Fibroblast of skin of left quadriceps (primary cell): ENCODE data around the gene RPL29.

Source experiments
- DNase-seq, 2 experiments: peaks; one replicate each; pipeline ENCODE4 v3.0.0-alpha.2; 2013; ENCODE audit warnings: low read depth in 2 of 2

Gene RPL29

DNA sequence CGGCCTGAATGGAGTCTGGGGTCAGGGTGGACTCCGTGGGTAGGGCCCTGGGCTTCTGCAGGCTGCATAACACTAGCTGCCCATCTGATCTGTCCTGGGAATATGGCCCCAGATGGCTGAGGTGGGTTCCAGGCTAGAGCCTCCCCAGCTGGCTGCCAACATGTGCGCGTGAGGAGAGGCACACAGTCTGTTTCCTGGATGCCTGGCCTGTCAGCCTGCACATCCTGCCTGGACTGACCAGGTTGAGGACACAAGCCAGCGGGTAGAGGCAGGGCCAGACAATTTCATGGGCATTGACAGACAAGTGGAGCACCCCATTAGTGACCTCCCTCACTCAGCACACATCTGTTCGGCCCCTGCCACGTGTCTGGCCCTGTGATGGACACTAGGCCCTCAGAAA lies 29.8 kb upstream of the RPL29 start:
- DNase-seq, result no peak

DNA sequence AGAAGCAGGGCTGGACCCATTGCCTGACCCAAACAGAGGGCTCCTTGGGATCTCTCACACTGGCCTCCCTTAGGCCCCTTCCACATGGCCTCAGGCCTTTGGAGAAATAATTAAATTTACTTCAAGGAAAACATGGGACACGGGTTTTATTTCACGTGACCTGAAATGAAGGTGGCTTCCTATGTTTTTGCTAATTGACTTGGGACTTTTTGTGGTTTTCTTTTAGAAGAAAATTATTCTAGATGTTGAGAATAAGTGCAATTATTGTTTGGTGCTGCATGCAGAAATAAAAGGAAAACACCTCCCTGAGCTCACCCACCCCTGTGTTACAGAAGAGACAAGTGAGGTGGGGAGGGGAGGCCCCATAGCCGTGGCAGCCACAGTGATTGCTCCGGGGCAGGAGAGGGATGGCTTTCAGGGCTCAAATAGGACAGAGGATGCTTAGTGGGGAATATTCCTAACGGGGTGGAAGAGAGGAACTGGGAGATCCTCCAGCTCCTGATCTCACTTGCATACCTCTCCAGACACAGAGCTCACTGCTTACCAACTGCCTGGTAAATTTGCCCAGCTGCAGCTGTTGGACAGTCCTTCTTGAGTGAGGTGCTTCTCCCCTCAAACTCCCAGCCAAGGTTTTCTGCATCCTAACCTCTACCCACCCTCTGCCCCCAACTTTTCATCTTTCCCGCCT lies 29.2 kb upstream of the RPL29 start:
- no peak for DNase-seq

DNA sequence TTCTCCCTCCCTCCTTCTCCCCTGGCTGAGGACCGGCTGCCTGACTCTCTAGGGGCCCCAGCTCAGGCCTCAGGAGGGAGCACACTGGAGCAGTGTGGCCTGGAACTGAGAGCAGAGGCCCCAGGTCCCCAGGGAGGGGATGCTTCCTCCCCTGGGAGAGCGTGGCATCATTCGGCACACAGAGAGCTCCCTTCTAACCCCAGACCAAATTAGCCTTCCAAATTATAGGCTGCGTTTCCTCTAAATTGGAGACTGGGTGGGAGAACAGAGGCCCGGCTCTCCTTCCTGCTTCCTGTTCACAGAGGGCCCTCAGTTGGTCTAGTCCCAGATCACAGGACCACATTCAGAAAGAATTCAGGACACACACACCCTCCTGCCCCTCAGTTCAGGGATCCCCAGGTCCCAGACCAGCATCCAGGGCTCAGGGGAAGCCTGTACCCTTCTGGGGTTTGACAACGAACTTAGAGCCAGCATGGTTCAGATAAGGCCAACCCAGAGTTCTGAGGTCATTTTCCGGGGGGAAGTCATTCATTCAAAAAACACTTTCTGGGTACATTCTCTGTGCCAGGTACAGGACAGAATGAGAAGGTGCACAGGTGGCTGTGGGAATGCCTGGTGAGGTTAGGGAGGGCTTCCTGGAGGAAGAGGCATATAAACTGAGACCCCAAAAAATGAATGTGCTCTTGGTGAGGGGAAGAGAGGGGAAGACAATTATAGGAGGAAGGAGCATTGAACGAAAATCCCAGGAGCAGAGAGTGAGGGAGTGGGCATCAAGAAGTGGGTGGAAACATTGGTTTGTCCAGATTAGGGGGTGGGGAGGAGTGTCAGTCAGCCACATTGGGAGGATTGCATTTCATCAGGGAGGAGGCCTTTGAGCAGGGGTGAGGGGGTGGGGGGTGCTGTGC lies 28.4 kb upstream of the RPL29 start:
- no peak for DNase-seq

DNA sequence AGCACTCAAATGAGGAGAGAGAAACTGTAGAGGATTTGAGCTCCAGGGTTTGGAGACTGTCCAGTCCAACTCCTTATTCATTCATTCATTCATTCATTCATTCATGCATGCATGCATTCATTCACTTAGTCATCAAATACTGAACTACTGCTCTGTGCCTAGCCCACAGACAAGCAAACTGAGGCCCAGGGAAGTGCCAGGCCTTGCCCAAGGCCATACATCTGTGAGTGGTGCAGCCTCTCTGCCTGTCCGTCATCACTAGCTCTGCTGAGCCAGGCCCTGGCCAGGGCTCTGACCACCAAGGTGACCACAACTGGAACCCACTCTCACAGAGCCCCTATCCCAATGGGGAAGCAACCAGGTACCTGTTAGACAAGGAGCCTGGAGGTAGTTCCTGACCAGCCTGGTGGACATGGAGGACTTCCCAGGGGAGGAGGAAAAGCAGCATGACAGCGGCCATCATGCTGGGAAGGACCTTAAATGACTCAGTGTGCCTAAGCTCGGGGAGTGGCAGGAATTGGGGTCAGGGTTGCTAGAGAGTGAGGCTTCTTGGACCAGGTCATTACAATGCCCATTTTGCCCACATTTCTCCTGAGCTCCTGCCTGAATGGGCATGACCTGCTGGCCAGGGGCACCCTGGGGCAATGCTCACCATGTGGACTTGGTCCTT lies 27.5 kb upstream of the RPL29 start:
- DNase-seq, result no peak

DNA sequence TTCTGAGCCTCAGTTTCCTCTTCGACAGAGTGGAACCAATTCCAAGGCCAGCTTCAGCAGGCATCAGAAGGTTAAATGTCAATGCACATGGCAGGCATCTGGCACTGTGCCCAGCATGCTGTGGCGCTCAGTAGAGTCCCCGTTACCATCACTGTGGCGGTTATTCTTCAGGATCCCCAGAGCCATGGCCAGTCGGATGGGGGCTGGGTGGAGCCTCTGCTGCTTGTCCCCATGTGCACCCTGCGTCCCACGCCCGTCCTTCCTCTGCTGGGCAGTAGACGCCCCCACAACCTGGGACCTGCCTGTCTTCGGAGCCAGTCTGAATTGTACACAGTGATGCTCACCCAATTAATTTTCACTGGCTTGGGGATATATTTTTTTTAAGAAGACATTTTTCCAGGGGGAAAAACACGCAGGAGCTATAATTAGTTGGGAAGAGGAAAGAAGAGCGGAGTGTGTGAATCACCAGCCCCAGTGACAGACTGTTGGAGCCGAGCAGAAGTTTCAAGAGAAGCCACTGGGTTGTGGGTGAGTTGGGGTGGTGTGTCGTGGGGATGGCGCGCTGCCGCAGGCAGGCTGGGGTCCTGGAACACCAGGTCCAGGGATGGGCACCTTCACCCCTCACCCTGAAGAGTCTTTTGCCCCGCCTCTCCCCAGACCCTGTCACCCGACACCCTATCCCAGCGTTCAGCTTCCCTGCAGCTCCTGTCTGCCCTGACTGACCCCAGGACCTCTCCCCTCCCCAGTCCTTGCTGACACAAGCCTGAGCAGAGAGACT lies 26.8 kb upstream of the RPL29 start:
- DNase-seq, result no peak

DNA sequence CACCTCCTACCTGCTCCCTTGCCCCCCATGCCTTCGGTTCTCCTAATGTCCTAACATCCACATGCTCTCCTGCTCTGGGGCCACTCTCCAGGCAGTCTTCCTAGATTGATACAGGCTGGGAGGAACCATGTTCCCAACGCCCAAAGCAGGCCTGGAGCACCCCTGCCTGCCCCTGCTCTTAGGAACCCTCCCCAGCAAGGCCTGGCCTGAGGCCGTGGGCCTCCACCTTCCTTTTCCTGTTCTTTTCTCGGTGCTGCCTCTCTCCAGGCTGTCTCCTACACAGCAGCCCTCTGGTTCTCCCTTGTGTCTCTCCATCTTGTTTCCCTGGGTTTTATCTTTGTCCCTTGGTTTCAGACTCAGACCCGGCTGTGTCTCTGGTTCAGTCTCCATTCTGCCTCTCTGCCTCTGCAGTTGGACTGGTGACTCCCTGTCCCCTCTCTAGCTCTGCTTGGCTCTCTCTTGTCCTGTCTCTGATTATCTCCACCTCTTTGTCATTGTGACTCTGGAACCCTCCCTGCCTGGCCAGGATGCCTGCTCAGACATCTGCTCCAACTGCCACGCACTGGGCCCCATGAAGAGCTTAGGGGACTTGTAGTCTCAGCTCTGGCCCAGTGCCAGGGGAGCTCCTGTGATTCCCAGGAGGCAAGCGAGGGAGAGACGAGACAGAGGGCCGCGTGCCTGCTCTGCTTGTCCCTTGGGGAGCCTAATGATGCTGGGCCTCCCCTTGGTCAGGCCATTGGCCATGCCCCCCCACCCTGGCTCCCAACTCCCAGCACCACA lies 26.0 kb upstream of the RPL29 start:
- DNase-seq, result no peak

DNA sequence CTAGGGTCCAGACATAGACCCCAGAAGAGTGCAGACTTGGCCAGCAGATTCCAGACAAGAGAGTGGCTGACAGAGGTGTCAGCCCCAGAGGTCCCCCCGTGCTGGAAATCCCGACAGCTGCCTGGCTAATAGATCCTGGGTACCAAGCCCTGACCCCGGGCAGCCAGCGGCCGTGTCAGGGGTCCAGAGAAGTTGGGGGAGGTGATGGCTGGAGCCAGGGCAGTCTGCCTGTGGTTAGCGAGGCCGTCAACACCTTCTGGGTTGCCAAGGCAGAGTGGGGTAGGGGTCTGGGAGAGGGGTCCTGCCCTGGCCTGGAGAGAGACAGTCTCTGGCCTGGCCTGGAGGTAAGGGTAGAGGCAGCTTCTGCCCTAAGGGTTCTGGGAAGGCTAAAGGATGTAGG lies 25.1 kb upstream of the RPL29 start:
- DNase-seq, result no peak

DNA sequence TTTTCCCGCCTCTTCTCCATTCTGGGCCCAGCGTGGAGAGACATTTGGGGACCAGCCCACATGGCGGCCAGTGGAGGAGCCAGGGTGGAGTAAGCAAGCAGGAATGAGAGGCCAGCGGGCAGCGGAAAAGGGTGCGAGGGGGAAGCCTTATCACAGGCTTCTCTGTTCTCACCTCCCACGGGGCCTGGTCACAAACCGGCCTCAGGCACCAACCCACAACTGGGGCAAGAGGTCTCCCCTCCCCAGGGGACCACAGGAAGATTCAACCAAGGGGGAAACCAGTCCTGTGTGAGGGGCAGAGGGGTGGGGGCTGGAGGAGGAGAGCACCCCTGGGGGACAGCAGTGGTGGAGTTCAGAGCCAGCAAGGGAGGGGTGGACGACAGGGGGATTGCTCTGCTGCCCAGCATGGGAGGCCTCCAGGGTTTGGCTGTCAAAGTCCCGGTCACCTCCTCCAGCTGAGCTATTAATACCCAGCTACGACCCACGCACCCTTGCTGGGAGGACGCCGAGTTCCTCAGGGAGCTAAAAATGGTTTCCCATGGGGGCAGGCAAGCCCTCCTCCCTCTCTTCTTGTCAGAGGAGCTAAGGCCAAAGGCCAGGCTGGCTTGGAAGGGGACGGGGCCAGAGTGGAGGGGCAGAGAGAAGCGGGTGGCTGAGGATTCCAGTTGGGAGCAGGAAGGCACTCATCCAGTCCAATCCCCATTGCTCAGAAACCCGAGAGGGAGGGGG lies 23.8 kb upstream of the RPL29 start:
- no peak for DNase-seq

DNA sequence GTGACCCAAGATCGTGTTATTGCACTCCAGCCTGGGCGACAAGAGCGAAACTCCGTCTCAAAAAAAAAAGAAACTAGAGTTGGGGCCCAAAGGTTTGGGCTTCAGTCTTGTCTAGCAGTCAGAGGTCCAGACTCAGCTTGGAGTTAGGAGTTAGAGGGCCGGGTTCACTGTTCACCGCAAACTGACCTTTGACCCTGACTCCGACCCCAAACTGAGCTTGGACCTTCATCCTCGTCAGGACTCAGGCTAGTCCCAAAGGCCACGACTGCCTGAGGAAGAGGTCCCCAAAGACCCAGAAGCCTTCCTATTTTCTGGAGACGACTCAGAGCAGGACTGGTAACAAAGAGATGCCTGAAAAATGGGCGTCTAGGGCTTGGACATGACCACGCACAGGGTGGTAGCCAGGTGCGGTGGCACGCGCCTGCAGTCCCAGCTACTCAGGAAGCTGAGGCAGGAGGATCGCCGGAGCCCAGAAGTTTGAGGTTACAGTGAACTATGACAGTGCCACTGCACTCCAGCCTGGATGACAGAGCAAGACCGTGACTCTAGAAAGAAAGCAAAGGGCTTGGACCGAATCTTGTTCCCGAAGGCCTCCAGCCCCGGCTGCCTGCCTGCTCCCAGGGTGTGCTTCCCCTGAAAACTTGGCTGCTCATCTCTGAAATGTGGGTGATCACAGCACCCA lies 22.8 kb upstream of the RPL29 start:
- DNase-seq, result no peak

DNA sequence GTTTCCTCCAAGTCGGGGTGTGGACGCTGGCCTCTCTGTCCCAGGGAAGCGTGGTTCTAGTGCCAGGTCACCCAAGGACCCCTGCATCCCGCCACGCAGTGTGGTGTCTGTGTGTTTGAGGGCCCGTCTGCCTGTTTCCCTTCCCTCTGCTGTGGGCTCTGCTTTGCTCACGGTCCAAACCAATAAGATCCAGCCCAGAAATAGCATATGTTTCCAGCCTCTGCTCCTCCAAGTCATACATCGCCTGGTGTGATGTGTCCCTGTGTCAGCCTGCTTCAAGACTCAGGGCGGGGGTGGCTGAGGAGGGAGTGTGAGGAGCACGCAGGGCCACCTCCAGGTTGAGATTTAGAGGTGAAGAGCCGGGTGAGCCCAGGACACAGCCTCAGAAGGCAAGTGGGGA lies 21.9 kb upstream of the RPL29 start:
- no peak for DNase-seq

DNA sequence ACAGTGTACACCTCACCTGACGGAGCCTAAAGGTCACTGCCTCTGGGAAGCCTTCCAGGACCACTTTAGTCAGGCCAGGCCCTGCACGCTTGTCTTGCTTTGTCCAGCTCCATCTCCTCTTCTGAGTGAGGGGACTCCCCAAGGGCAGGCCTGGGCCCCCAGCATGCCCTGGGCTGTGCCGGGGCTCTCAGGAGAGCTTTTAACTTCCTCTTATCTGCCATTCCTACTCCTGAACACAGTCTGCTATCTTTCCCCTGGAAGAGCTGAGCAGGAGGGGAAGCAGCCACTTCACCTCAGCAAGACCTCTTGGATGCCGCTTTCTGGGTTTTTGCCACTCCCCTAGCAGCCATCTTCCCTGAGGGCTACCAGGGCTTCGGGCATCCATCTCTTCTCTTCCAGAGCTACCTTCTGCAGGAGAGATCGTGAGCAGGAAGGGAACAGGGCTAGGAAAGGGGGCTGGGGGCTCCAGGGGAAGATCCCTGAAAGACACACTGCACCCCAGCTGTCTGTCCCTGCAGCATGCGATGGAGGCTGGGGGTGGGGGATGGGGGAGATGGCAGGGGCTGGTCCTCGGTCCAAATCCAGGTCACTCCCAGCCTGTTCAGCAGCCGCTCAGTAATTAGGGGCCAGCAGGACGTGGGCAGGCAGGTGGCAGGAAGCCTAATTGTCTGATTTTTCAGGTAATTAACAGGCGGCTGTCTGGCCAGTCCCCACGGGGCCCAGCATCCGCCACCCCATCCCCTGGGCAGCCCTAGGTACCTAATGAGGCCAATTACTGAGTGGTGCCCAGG lies 19.9 kb upstream of the RPL29 start:
- DNase-seq, result no peak

DNA sequence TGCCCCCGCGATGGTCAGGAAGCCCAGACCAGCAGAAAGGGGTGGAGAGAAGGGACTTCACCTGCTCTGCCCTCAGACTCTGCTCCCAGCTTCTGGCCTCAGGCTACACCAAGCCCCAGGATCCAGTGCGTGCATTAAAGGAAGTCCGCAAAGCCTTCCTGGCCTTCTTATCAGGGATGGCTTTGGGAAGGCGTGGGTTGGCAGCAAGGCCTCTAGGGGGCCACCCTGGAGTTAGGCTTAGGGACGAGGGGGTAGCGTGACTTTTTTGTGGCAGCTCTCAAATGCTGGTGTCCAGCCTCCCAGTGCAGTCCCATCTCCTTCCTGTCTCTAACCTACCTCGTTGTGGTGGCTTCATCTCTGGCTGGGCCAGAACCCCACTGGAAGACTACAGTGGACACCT lies 18.9 kb upstream of the RPL29 start:
- no peak for DNase-seq

DNA sequence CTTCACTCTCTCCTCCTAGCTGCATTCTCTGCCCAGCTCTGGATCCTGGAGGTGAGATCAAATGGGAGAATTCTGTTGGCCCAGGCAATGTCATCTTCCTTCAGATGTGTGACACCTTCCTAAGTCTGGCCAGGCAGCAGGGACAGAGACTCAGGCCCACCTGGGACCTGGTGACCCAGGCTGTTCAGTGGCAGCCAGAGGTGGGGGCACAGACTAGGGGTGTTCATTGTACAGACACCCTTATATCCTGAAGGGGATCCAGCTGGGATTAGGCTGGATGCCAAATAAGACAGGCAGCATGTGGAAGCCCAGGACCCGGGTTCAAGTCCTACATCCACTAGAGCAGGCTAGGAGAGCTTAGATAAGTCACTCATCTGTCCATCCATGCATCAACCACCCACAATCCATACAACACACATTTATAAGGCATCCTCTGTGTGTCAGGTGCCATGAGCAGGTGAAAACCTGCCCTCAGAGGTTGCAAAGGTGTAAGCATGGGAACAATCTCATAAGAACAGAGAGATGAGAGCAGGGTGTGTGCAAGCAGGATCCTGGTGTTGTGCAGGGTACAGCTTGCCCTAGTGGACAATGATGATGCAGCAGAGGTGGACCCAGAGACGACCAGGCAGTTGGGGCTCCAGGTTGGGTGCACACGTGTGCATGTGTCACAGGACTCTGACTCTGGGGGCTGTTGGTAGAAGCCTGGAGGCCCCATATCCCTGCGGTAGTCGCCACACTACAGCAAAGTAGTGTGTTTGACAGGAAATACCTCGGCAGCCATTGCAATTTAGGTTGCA lies 18.3 kb upstream of the RPL29 start:
- no peak for DNase-seq

DNA sequence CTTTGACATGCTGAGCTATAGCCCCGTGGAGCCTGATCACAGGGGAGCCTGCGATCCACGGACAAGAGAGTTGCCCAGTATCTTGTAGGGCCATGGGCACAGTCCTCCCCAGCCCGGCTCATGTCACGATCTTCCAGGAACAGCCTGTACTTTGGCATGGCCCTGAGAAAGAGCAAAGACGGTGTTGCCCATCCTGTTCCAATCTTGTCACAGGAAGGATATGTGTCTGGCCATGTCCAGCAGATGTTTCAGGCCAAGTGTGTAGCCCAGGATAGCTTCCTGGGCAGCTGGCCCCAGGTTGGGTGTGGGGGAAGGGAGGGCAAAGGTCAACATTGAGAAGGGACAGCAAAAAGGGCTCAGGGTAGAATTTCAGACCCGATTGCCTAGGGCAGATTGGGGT lies 17.0 kb upstream of the RPL29 start:
- DNase-seq, result no peak

DNA sequence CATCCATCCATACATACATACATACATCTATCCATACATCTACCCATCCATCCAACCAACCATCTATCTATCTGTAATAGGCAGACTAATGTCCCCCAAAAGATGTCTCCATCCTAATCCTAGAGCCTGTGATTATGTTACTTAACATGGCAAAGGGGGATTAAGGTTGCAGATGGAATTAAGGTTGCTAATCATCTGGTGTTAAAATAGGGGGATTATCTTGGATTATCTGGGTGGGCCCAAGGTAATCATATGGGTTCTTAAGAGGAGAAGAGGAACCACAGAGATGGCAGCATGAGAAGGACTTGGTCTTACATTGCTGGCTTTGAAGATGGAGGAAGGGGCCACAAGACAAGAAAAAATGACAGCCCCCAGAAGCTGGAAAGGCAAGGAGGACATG lies 14.7 kb upstream of the RPL29 start:
- DNase-seq, result no peak

DNA sequence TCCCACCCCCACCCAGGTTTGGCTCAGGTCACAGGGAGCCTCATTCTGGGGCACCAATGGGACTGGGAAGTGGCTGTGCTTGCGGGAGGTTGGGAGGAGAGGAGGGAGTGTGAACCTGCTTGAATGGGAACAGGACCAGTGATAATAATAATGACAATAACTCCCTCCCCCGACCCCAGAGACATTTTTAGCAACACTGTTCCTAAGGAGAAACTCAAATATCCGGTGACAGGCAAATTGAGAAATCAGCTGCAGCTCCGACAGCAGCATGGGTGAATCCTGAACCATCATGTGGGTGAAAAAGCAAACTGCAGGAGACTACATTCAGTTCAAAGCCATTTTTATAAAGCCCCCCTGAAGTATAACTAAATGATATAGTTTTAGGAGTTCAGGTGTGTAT lies 11.6 kb upstream of the RPL29 start:
- no peak for DNase-seq

DNA sequence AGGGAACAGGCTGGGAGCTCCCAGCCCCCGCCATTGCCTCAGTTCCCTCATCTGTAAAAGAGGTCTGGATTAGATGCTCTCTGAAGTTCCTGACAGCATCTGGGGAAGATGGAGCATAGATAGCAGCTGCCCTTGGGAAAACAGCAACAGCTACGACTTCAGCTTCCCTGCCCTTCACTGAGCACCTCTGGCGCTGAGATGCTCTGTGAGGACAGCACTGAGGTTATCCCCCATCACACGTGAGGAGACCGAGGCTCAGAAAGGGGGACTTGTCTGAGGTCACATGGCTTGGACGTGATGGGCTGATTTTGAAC lies 11.1 kb upstream of the RPL29 start:
- no peak for DNase-seq

DNA sequence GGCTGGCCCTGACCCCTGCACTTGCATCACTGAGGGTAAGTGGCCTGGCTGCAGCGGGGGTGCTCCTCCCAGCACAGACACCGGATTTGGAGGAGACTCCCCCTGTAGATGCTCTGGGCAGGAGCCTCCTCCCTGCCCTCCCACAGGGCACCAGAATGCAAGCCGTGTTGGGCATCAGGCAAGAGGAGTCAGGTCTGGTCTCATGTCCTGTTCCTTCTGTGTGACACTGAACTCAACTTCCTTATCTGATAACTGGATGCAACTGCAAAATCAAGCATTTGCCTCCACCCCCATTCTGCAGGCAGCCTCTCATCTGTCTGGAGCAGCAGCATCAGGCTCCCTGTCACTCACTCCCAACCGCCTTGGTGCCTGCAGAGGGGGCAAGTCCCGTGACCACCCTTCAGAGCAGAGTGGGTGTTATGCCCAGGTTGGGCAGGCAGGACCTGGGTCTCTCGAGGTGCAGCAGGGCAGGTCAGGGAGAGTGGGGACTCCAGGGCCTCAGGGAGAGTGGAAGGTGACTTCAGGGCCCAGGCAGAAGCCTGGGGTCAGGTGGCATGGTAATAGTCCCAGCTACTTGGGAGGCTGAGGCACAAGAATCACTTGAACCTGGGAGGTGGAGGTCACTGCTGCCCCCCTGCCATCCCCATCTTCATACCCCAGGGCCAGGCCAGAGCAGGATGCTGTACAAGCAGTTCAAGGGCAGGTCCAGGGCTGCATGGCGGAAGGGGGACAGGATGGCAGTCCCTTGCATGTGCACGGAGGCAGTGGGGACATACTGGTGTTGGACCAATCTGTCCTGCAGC lies 10.5 kb upstream of the RPL29 start:
- no peak for DNase-seq
